Right atrium auricular region (tissue), 2 donors: ENCODE data around the gene COL20A1. TPM values are rescaled to one million over a fixed set of nuclear protein-coding genes. Genes with fewer than 3 reads are reported as not detected.

ENCODE experiments used
- DNase-seq: peaks from one replicate; pipeline ENCODE4 v3.0.0-alpha.2; 2019; ENCODE audit warnings: low spot score
- H3K27ac ChIP-seq, 2 donors: fragments of 200-600 bp; sonication (generic); 1 replicate in 1 of 2; 2 replicates in 1 of 2; pipeline ENCODE4 v1.5.1; 2016 to 2019
- H3K27me3 ChIP-seq, 2 donors: fragments of 200-600 bp; sonication (generic); one replicate each; pipeline versions ENCODE4 v1.5.1 to v1.6.0; 2017 to 2019
- H3K36me3 ChIP-seq: fragments of 200-600 bp; sonication (generic); one replicate; pipeline ENCODE4 v1.5.1; 2016
- H3K4me1 ChIP-seq, 2 donors: fragments of 200-600 bp; sonication (generic); one replicate each; pipeline versions ENCODE4 v1.5.1 to v1.6.0; 2017 to 2019
- H3K4me3 ChIP-seq, 2 donors: fragments of 200-600 bp; sonication (generic); 1 replicate in 1 of 2; 2 replicates in 1 of 2; pipeline ENCODE4 v1.5.1; 2017 to 2019; ENCODE audit warnings: mild to moderate bottlenecking in 1 of 2, moderate library complexity in 1 of 2
- H3K9me3 ChIP-seq, 2 donors: fragments of 200-600 bp; sonication (generic); one replicate each; pipeline ENCODE4 v1.5.1; 2019
- total RNA-seq, 2 donors: library from RNA; depleted of rRNA; stranded (reverse); fragments of >200 nt; gene quantifications; one replicate each; pipeline ENCODE4 v1.1.0, GENCODE V29; 2016
- TF ChIP-seq, protein P1 (sequence below), 2 donors: fragments of 200-600 bp; sonication (generic); IDR thresholded peaks; one replicate each; pipeline ENCODE4 v1.5.1; 2019; ENCODE audit warnings: antibody characterized with exemption in 2 of 2

Gene COL20A1
- total RNA-seq, 2 donors from 2014 or later, result not detected

DNA sequence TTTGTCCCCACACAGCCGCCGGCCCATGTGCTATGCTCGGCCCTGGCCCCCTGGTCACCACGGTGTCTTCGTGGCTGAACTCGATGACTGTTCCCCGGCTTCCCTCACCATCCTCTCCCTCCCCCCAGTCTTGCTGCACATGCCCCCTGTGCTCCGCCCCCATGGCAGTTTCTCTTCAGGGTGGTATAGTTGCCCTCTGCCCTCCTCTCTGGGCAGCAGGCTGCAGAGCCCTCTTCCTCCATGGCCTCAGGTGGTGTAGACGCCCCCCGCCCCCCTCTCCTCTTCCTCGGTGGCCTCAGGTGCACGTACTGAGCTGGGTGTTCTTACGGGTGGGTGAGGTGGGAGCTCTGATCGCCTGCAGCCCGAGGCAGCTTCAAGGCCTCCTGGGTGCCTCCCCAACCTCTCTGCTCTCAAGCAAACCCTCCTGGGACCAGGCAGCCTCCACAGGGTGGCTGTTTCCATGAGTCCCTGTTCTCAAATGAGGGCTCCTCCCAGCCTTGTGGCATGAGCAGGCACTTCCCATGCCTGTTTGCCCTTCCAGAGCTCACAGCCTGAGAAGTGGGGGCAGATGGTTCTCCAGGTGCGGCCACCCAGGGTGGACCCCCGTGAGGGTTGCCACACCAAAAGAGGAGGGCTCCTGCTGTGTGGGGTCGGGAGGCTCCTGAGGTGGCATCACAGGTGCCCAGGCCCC is 24.8 kb downstream of the COL20A1 start:
- no peak overlapping the region for H3K27ac ChIP-seq
- peaks cover 0 to 22% of the 10 kb centered on the region in 2 donors for H3K4me1 ChIP-seq
- no peaks in the 10 kb centered on the region for H3K27me3 ChIP-seq
- H3K4me3 ChIP-seq, result no peak overlapping the region
- TF ChIP-seq, protein P1, sequence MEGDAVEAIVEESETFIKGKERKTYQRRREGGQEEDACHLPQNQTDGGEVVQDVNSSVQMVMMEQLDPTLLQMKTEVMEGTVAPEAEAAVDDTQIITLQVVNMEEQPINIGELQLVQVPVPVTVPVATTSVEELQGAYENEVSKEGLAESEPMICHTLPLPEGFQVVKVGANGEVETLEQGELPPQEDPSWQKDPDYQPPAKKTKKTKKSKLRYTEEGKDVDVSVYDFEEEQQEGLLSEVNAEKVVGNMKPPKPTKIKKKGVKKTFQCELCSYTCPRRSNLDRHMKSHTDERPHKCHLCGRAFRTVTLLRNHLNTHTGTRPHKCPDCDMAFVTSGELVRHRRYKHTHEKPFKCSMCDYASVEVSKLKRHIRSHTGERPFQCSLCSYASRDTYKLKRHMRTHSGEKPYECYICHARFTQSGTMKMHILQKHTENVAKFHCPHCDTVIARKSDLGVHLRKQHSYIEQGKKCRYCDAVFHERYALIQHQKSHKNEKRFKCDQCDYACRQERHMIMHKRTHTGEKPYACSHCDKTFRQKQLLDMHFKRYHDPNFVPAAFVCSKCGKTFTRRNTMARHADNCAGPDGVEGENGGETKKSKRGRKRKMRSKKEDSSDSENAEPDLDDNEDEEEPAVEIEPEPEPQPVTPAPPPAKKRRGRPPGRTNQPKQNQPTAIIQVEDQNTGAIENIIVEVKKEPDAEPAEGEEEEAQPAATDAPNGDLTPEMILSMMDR (IDR thresholded peaks at IDR 0.05), result no peak
- H3K9me3 ChIP-seq, result no peaks in the 10 kb centered on the region
- H3K36me3 ChIP-seq, result no peaks in the 10 kb centered on the region
- no peak for DNase-seq

DNA sequence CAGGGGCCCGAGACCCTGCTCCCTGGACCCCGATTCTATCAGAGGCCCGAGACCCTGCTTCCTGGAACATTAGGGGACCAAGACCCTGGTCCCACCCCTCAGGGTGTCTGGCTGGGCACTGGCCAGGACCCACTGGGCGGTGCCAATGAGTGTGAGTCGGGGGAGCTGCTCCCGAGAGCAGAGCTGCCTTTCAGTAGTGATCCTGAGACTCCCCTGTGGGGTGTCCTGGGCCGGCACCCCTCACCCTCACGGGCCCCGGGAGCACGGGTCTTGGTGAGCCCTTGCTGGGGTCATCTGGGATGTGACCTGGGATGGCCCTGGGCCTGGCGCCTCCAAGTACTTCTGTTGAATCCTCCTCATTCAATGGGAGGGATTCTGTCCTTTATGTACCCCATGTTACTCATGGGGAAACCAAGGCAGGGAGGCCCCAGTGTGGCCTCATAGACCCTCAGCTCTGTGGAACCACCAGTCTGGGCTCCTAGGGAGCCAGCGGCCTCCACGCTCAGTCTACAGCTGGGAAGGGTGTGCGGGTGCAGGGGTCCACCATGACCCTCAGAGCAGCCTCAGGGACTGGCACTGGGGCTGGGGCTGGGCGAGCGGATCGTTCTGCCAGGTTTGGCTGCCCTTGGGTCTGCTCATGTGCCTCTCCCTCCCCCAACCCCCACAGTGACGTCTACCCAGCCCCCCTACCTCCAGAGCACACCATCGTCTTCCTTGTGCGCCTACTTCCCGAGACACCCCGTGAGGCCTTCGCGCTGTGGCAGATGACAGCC is 25.6 kb downstream of the COL20A1 start:
- no peak overlapping the region for H3K27ac ChIP-seq
- H3K36me3 ChIP-seq, result no peaks in the 10 kb centered on the region
- no peak for DNase-seq
- no peak overlapping the region for H3K4me3 ChIP-seq
- peaks cover 0 to 25% of the 10 kb centered on the region in 2 donors for H3K4me1 ChIP-seq
- no peaks in the 10 kb centered on the region for H3K27me3 ChIP-seq
- TF ChIP-seq, protein P1 (IDR thresholded peaks at IDR 0.05), result no peak
- H3K9me3 ChIP-seq, result no peaks in the 10 kb centered on the region

DNA sequence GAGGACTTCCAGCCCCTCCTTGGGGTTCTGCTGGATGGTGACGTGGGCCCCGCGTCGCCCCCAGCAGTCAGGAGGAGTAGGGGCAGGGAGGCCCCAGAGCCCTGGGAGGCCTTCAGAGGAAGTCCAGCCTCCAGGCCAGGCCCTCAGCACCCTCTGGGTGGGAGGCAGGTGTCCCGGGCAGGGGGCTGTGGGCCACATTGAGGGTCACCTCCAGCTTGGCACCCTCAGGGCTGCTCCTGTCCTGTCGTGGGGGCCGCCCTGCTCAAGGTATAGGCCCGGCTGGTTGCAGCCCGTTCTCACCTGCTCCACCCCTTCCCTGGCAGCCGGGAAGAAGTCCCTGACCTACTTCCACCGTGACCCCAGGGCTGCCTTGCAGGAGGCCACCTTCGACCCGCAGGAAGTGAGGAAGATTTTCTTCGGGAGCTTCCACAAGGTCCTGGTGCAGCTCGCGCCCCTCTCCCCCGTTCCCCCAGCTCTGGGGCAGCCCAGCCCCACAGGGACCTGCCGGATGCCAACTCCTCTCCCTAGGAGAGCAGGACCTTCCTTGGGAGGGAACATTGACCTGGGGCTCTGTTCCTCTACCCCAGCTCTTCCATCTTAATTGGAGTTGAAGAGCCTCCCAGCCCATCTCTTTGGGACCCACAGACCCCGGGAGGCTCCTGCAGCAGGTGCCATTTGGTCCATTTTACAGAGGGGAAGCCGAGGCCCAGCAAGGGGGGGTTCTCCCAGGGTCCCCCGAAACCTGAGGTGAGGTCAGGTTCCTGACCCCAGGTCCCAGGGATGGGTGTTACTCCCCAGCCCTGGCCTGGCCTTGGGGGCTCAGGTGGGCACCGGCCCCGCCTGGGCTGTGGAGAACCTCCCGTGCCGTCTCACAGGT is 26.4 kb downstream of the COL20A1 start:
- Histone ChIP-seq H3K36me3 (no peaks in the 10 kb centered on the region), H3K4me1 (peaks cover 0 to 25% of the 10 kb centered on the region in 2 donors), H3K4me3 (no peak overlapping the region), H3K27ac (no peak overlapping the region), H3K9me3 (no peaks in the 10 kb centered on the region), H3K27me3 (no peaks in the 10 kb centered on the region)
- TF ChIP-seq, protein P1 (IDR thresholded peaks at IDR 0.05), result no peak
- DNase-seq, result no peak

DNA sequence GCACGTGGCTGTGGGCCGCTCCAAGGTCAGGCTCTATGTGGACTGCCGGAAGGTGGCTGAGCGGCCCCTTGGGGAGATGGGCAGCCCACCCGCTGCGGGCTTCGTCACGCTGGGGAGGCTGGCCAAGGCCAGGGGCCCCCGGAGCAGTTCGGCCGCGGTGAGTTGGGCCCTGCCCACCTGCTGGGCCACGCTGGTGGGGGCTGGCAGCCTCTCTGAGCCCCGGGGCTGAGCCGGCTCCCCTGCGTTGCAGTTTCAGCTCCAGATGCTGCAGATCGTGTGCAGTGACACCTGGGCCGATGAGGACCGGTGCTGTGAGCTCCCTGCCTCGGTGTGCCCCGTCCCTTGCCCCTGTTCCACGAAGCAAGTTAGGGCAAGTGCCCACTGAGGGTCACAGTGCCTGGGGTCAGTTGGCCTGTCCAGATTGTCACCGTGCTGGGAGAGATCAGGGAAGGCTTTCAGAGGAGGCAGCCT is 27.1 kb downstream of the COL20A1 start:
- Histone ChIP-seq H3K4me1 (peaks cover 0 to 25% of the 10 kb centered on the region in 2 donors), H3K27me3 (no peaks in the 10 kb centered on the region), H3K27ac (no peak overlapping the region), H3K36me3 (no peaks in the 10 kb centered on the region), H3K9me3 (no peaks in the 10 kb centered on the region), H3K4me3 (no peak overlapping the region)
- DNase-seq, result no peak
- TF ChIP-seq, protein P1 (IDR thresholded peaks at IDR 0.05), result no peak

DNA sequence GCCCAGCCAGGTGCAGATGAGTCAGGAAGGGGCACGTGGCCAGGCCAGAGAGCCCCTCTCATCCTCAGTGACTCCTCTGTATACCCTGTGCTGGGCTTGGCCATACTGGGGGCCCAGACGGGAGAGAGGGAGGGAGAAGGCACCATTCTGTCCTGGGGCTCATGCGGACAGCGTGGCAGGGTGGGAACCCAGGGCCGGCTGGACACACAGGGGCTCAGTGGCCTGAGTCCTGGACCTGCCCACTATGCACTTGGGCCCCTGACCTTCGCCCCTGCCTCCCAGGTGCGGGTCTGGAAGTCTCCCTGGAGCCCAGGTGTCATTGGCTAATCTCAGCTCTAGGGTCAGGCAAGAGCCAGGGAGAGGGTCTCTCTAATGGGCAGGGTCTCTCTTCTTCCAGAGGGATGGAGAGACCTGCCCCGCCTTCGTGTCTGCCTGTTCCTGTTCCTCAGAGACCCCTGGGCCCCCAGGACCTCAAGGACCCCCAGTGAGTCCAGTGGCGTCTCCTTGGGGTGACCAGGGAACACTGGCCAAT is 27.7 kb downstream of the COL20A1 start:
- Histone ChIP-seq H3K9me3 (no peaks in the 10 kb centered on the region), H3K27ac (no peak overlapping the region), H3K4me1 (peaks cover 0 to 25% of the 10 kb centered on the region in 2 donors), H3K27me3 (no peaks in the 10 kb centered on the region), H3K4me3 (no peak overlapping the region), H3K36me3 (no peaks in the 10 kb centered on the region)
- no peak for DNase-seq
- TF ChIP-seq, protein P1 (IDR thresholded peaks at IDR 0.05), result no peak
